ENCODE results near the gene AKAP13.

The AKAP13 gene

GRCh38 chr15:85757073-85757938 lies 376.9 kb downstream of the AKAP13 start:
- H3K4me2 ChIP-seq (ENCODE audit: low read length): no peak overlapping the region
- 0 out of 2 replicates have a peak, but pooled peaks cover 2% of the 10 kb centered on the region for H4K20me1 ChIP-seq (ENCODE audit: insufficient read depth, low read length)
- H3K36me3 ChIP-seq (replicated peaks; ENCODE audit: low read depth, low read length): no peaks in the 10 kb centered on the region
- no peak overlapping the region for H3K4me3 ChIP-seq (ENCODE audit: low read length)
- no peaks in the 10 kb centered on the region for H3K27me3 ChIP-seq (ENCODE audit: low read depth, low read length)
- no peaks in the 10 kb centered on the region for H3K4me1 ChIP-seq (ENCODE audit: low read length)
- H3K79me2 ChIP-seq (ENCODE audit: low read length): no peaks in the 10 kb centered on the region
- TF ChIP-seq, protein P1, sequence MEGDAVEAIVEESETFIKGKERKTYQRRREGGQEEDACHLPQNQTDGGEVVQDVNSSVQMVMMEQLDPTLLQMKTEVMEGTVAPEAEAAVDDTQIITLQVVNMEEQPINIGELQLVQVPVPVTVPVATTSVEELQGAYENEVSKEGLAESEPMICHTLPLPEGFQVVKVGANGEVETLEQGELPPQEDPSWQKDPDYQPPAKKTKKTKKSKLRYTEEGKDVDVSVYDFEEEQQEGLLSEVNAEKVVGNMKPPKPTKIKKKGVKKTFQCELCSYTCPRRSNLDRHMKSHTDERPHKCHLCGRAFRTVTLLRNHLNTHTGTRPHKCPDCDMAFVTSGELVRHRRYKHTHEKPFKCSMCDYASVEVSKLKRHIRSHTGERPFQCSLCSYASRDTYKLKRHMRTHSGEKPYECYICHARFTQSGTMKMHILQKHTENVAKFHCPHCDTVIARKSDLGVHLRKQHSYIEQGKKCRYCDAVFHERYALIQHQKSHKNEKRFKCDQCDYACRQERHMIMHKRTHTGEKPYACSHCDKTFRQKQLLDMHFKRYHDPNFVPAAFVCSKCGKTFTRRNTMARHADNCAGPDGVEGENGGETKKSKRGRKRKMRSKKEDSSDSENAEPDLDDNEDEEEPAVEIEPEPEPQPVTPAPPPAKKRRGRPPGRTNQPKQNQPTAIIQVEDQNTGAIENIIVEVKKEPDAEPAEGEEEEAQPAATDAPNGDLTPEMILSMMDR (IDR thresholded peaks at IDR 0.05; ENCODE audit: low read depth, low read length): no peak
- TF ChIP-seq EZH2phosphoT487 (IDR thresholded peaks at IDR 0.05; ENCODE audit: low read depth): no peak
- no peaks in the 10 kb centered on the region for H3K9me3 ChIP-seq (ENCODE audit: insufficient read depth, low read length)
- no peak overlapping the region for H3K9ac ChIP-seq (ENCODE audit: low read length)
- H2AFZ ChIP-seq (ENCODE audit: low read depth, low read length): no peak overlapping the region
- no peak overlapping the region for H3K27ac ChIP-seq (ENCODE audit: low read length)

DNA sequence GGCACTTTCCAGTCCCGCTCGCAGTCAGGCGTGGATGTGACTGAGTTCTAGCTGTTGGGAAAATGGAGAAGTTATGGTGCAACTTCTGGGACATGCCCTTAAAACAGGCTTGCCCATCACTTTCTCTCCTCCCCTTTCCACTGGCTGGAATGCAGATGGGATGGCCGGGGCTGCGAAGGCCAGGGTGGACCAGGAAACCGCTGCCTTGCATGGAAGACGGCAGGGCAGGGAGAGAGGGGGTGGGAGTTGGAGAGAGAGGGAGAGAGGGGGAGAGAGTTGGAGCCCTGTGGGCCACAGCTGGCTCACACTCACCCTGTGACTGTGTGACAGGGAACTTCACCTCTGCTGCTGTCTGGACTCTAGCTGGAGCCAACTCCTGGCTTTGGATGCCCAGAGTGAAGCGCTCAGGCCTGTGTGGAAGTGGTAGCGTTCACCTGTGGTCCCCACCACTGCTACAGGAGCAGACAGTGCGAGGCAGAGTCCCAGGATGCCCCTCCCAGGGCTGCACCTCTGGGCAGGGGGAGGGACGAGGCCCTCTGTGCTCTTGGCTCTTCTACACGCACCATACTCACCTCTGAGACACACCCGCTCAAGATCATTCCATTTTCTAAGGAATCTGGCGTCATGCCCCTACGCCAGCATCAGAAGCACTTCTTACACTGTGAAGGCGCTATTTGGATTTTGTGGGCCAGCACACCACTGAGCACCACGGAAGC lies 377.7 kb downstream of the AKAP13 start:
- no peaks in the 10 kb centered on the region for H3K4me1 ChIP-seq (ENCODE audit: low read length)
- TF ChIP-seq EZH2phosphoT487 (IDR thresholded peaks at IDR 0.05; ENCODE audit: low read depth): no peak
- TF ChIP-seq, protein P1 (IDR thresholded peaks at IDR 0.05; ENCODE audit: low read depth, low read length): no peak
- H2AFZ ChIP-seq (ENCODE audit: low read depth, low read length): no peak overlapping the region
- no peak overlapping the region for H3K4me2 ChIP-seq (ENCODE audit: low read length)
- no peaks in the 10 kb centered on the region for H3K79me2 ChIP-seq (ENCODE audit: low read length)
- no peaks in the 10 kb centered on the region for H3K27me3 ChIP-seq (ENCODE audit: low read depth, low read length)
- no peak overlapping the region for H3K4me3 ChIP-seq (ENCODE audit: low read length)
- no peaks in the 10 kb centered on the region for H3K36me3 ChIP-seq (replicated peaks; ENCODE audit: low read depth, low read length)
- 0 out of 2 replicates have a peak, but pooled peaks cover 2% of the 10 kb centered on the region for H4K20me1 ChIP-seq (ENCODE audit: insufficient read depth, low read length)
- no peaks in the 10 kb centered on the region for H3K9me3 ChIP-seq (ENCODE audit: insufficient read depth, low read length)
- H3K27ac ChIP-seq (ENCODE audit: low read length): no peak overlapping the region
- no peak overlapping the region for H3K9ac ChIP-seq (ENCODE audit: low read length)

- Histone ChIP-seq H3K9ac (ENCODE audit: low read length) (no peak overlapping the region), H3K27ac (ENCODE audit: low read length) (no peak overlapping the region), H3K27me3 (ENCODE audit: low read depth, low read length) (no peaks in the 10 kb centered on the region), H3K4me3 (ENCODE audit: low read length) (no peak overlapping the region), H2AFZ (ENCODE audit: low read depth, low read length) (no peak overlapping the region), H4K20me1 (ENCODE audit: insufficient read depth, low read length) (0 out of 2 replicates have a peak, but pooled peaks cover 2% of the 10 kb centered on the region), H3K9me3 (ENCODE audit: insufficient read depth, low read length) (no peaks in the 10 kb centered on the region), H3K4me2 (ENCODE audit: low read length) (no peak overlapping the region), H3K4me1 (ENCODE audit: low read length) (no peaks in the 10 kb centered on the region), H3K36me3 (replicated peaks; ENCODE audit: low read depth, low read length) (no peaks in the 10 kb centered on the region), H3K79me2 (ENCODE audit: low read length) (no peaks in the 10 kb centered on the region)
- TF ChIP-seq EZH2phosphoT487 (IDR thresholded peaks at IDR 0.05; ENCODE audit: low read depth): no peak
- TF ChIP-seq, protein P1 (IDR thresholded peaks at IDR 0.05; ENCODE audit: low read depth, low read length): no peak
Observed at GRCh38 chr15:85758655-85758978, 378.2 kb downstream of the AKAP13 start.

GRCh38 chr15:85759376-85759775 lies 379.0 kb downstream of the AKAP13 start:
- H3K36me3 ChIP-seq (replicated peaks; ENCODE audit: low read depth, low read length): no peaks in the 10 kb centered on the region
- no peaks in the 10 kb centered on the region for H3K79me2 ChIP-seq (ENCODE audit: low read length)
- H3K4me1 ChIP-seq (ENCODE audit: low read length): no peaks in the 10 kb centered on the region
- peaks cover 6% of the 10 kb centered on the region; the same call in 1 of the 2 replicates for H4K20me1 ChIP-seq (ENCODE audit: insufficient read depth, low read length)
- H3K4me2 ChIP-seq (ENCODE audit: low read length): no peak overlapping the region
- H3K9me3 ChIP-seq (ENCODE audit: insufficient read depth, low read length): no peaks in the 10 kb centered on the region
- H2AFZ ChIP-seq (ENCODE audit: low read depth, low read length): no peak overlapping the region
- no peak overlapping the region for H3K9ac ChIP-seq (ENCODE audit: low read length)
- no peak overlapping the region for H3K27ac ChIP-seq (ENCODE audit: low read length)
- no peak overlapping the region for H3K4me3 ChIP-seq (ENCODE audit: low read length)
- TF ChIP-seq EZH2phosphoT487 (IDR thresholded peaks at IDR 0.05; ENCODE audit: low read depth): no peak
- TF ChIP-seq, protein P1 (IDR thresholded peaks at IDR 0.05; ENCODE audit: low read depth, low read length): no peak
- no peaks in the 10 kb centered on the region for H3K27me3 ChIP-seq (ENCODE audit: low read depth, low read length)

All from OCI-LY3 (cell line).